ENCODE measurements around the gene THADA.
A peak's percentile ranks its signal among the peaks of the same experiment; 100 is the strongest.

Gene THADA

GRCh38 chr2:43438858-43439655 lies 156.8 kb downstream of the THADA start:
- DNase-seq = no peak

- no peak for DNase-seq
Measured at GRCh38 chr2:43438342-43438741, 157.5 kb downstream of the THADA start.

GRCh38 chr2:43437363-43437762 lies 158.5 kb downstream of the THADA start:
- no peak for DNase-seq

GRCh38 chr2:43436431-43436830 lies 159.4 kb downstream of the THADA start:
- DNase-seq = no peak

- DNase-seq = no peak
Measured at GRCh38 chr2:43435746-43436145, 160.1 kb downstream of the THADA start.

GRCh38 chr2:43430489-43430888 lies 165.3 kb downstream of the THADA start:
- DNase-seq = no peak

GRCh38 chr2:43429369-43429768 lies 166.5 kb downstream of the THADA start:
- no peak for DNase-seq

- no peak for DNase-seq
Measured at GRCh38 chr2:43427032-43427424, 168.8 kb downstream of the THADA start.

GRCh38 chr2:43426305-43427031 lies 169.4 kb downstream of the THADA start:
- DNase-seq = peak; percentile 7 to 23

GRCh38 chr2:43425659-43426058 lies 170.2 kb downstream of the THADA start:
- no peak for DNase-seq

GRCh38 chr2:43424262-43425207 lies 171.3 kb downstream of the THADA start:
- no peak for DNase-seq

GRCh38 chr2:43423941-43424261 lies 171.9 kb downstream of the THADA start:
- DNase-seq = no peak

- DNase-seq = no peak
Measured at GRCh38 chr2:43421194-43421593, 174.6 kb downstream of the THADA start.

- DNase-seq = no peak
Measured at GRCh38 chr2:43420389-43420801, 175.4 kb downstream of the THADA start.

GRCh38 chr2:43419876-43420275 lies 176.0 kb downstream of the THADA start:
- no peak for DNase-seq

- no peak for DNase-seq
Measured at GRCh38 chr2:43419243-43419642, 176.6 kb downstream of the THADA start.

GRCh38 chr2:43418680-43419079 lies 177.2 kb downstream of the THADA start:
- no peak for DNase-seq

- DNase-seq = no peak
Measured at GRCh38 chr2:43417300-43417699, 178.5 kb downstream of the THADA start.

- DNase-seq = no peak
Measured at GRCh38 chr2:43415592-43415991, 180.2 kb downstream of the THADA start.

GRCh38 chr2:43414586-43415135 lies 181.2 kb downstream of the THADA start:
- DNase-seq = no peak

GRCh38 chr2:43414033-43414432 lies 181.8 kb downstream of the THADA start:
- DNase-seq = no peak

GRCh38 chr2:43412114-43412753 lies 183.6 kb downstream of the THADA start:
- no peak for DNase-seq
